GM12801 (cell line): ENCODE results near the gene ZNF385B.

Experiments
- CTCF ChIP-seq: IDR thresholded peaks from one replicate; pipeline ENCODE4 v1.5.1; 2011; ENCODE audit warnings: control low read depth; ENCODE audit not compliant: insufficient read length; ENCODE audit errors: extremely low read depth

Gene ZNF385B

GRCh38 chr2:179861416-179862067, at the start of gene ZNF385B:
ZNF385B (minus strand) TSS chr2:179861612.
- TF ChIP-seq CTCF = no peak

DNA sequence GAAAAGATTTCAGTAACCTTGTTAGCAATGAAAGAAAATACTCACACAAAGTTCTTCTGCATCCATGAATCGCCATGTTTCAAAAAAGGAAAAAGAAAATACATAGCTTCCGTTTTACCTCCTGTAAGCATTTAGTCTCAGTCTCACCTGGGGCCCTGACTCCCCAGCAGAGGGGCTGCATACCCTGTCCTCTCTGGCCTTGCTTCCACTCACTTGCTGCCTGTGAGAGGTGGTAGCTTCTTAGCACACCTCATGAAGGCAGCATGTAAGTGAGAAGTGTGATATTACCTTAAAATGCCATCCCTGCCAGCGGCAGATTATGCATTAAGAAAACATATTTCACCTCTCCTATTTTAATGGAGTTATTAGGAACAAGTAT, 49.3 kb upstream of the ZNF385B start:
- TF ChIP-seq CTCF = no peak

- no peak for TF ChIP-seq CTCF
Measured at GRCh38 chr2:179909845-179910734, 48.7 kb upstream of the ZNF385B start.

DNA sequence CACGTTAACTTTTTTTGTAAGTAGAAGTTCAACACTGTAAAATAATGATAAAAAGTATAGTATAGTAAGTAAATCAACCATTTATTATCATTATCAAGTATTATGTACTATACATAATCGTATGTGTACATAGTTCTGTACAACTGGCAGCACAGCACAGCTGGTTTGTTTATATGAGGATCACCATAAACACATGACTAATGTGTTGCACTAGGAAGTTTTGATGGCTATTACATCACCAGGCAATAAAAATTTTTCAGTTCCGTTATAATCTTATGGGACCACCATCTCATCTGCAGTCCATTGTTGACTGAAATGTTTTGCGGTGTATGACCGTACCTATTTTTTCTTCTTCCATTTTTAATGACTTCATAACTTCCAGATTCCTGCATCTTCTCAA, 39.2 kb upstream of the ZNF385B start:
- no peak for TF ChIP-seq CTCF

GRCh38 chr2:179899666-179900065, 38.3 kb upstream of the ZNF385B start:
- no peak for TF ChIP-seq CTCF

- no peak for TF ChIP-seq CTCF
Measured at GRCh38 chr2:179898873-179899272, 37.5 kb upstream of the ZNF385B start.

DNA sequence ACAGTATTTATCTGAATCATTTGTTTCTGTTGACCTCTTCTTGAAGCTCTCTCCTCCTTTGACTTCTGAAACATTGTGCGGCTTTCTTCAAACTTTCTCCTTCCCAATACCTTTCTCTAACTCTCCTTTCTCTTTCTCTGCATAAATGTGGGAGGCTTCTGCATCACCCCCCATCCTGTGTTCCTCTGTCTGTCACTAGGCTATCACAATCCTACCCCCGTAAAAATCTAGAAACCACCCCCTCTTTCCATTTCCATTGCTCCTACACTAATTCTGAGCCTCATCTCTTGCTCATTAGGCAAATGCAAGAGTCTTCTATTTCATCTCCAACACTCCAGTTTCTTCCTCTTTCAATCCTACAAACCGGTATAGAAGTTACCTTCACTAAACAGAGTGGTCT, 32.2 kb upstream of the ZNF385B start:
- no peak for TF ChIP-seq CTCF
